ENCODE data around the gene ASNS.

ASNS gene

GRCh38 chr7:97842772-97843345, 29.3 kb downstream of the ASNS start:
- no peak for FAIRE-seq
- DNase-seq (ENCODE audit: low spot score) = no peak

GRCh38 chr7:97842006-97842405, 30.2 kb downstream of the ASNS start:
- DNase-seq (ENCODE audit: low spot score) (no peak), FAIRE-seq (no peak)

GRCh38 chr7:97835296-97836138, 36.7 kb downstream of the ASNS start:
- DNase-seq (ENCODE audit: low spot score) (peak; percentile 59), FAIRE-seq (no peak)

- FAIRE-seq (no peak), DNase-seq (ENCODE audit: low spot score) (no peak)
Observed at GRCh38 chr7:97819161-97819560, 53.0 kb downstream of the ASNS start.

- DNase-seq (ENCODE audit: low spot score) (no peak), FAIRE-seq (no peak)
Observed at GRCh38 chr7:97818066-97818663, 54.0 kb downstream of the ASNS start.
